T-cell (primary cell): ENCODE data around the gene ACOT11. TPM values are rescaled to one million over a fixed set of nuclear protein-coding genes. Genes with fewer than 3 reads are reported as not detected.

Source experiments
- ATAC-seq, 4 experiments: fragments of 200-7000 bp in 3 of 4; fragments of 150-1000 bp in 1 of 4; cut with Tn5 transposase; replicated peaks in 1 of 4; 1 replicate in 3 of 4; 2 replicates in 1 of 4; pipeline ENCODE4 v1.10.0; 2021; ENCODE audit warnings: moderate library complexity in 3 of 4, mild to moderate bottlenecking in 2 of 4, moderate number of reproducible peaks in 1 of 4
- CTCF ChIA-PET, 2 donors: fragments of 300-600 bp; sonication (Branson Sonifier 250); formaldehyde crosslinking; loops; one replicate each; lab custom pipeline; 2022; ENCODE audit warnings: antibody characterized with exemption in 2 of 2; lab: Charles Lee
- POLR2A ChIA-PET, 2 donors: fragments of 300-600 bp; sonication (Branson Sonifier 250); formaldehyde crosslinking; loops; one replicate each; lab custom pipeline; 2022; ENCODE audit warnings: antibody characterized with exemption in 2 of 2; lab: Charles Lee
- DNase-seq, 35 experiments: peaks; one replicate each; pipeline versions ENCODE4 v3.0.0 to v3.0.0-alpha.2; 2013 to 2023
- H3K27ac ChIP-seq: one replicate; pipeline ENCODE4 v1.5.1; 2013; ENCODE audit warnings: low read length
- H3K27me3 ChIP-seq, 2 experiments: replicated peaks in 1 of 2; 1 replicate in 1 of 2; 2 replicates in 1 of 2; pipeline versions ENCODE4 v1.6.1 to v1.7.0; 2013; ENCODE audit warnings: low read length in 1 of 2, mixed read lengths in 1 of 2; ENCODE audit not compliant: control insufficient read depth in 2 of 2, insufficient read depth in 2 of 2; ENCODE audit errors: extremely low read depth in 1 of 2
- H3K36me3 ChIP-seq, 2 donors: 1 replicate in 1 of 2; 2 replicates in 1 of 2; pipeline versions ENCODE4 v1.6.1 to v1.7.0; 2013; ENCODE audit warnings: low read length in 1 of 2; ENCODE audit not compliant: control insufficient read depth in 2 of 2, insufficient read depth in 1 of 2; ENCODE audit errors: extremely low read depth in 1 of 2
- H3K4me1 ChIP-seq, 2 experiments: 1 replicate in 1 of 2; 2 replicates in 1 of 2; pipeline versions ENCODE4 v1.6.1 to v1.7.0; 2013; ENCODE audit warnings: low read length in 2 of 2, mixed read lengths in 1 of 2; ENCODE audit not compliant: insufficient read depth in 2 of 2, control insufficient read depth in 1 of 2; ENCODE audit errors: extremely low read depth in 1 of 2
- H3K4me3 ChIP-seq, 2 donors: 1 replicate in 1 of 2; 2 replicates in 1 of 2; pipeline versions ENCODE4 v1.5.1 to v1.7.0; 2013; ENCODE audit warnings: mild to moderate bottlenecking in 2 of 2, low read length in 1 of 2, moderate library complexity in 1 of 2; ENCODE audit not compliant: control insufficient read depth in 1 of 2; ENCODE audit errors: extremely low read depth in 1 of 2
- H3K9me3 ChIP-seq: 2 replicates; pipeline ENCODE4 v1.7.0; 2013
- H3K27ac Mint-ChIP-seq, 2 donors: one replicate each; pipeline ENCODE4 v1.8.0; 2020 to 2021; ENCODE audit warnings: mild to moderate bottlenecking in 2 of 2, mixed read lengths in 2 of 2
- H3K27me3 Mint-ChIP-seq, 2 donors: one replicate each; pipeline ENCODE4 v1.8.0; 2021 to 2022; ENCODE audit warnings: mixed read lengths in 2 of 2
- H3K36me3 Mint-ChIP-seq: one replicate; pipeline ENCODE4 v1.8.0; 2021; ENCODE audit warnings: mixed read lengths
- H3K4me1 Mint-ChIP-seq, 3 donors: one replicate each; pipeline ENCODE4 v1.8.0; 2020 to 2022; ENCODE audit warnings: mixed read lengths in 3 of 3, mild to moderate bottlenecking in 1 of 3
- H3K4me3 Mint-ChIP-seq, 3 donors: one replicate each; pipeline ENCODE4 v1.8.0; 2020 to 2022; ENCODE audit warnings: mild to moderate bottlenecking in 3 of 3, mixed read lengths in 3 of 3, moderate library complexity in 3 of 3
- H3K9me3 Mint-ChIP-seq, 3 donors: one replicate each; pipeline ENCODE4 v1.8.0; 2020 to 2022; ENCODE audit warnings: mixed read lengths in 3 of 3
- WGBS: methylation state at CpG from one replicate; pipeline ENCODE4 v1.1.5; 2013; ENCODE audit warnings: missing lambda C conversion rate; ENCODE audit not compliant: insufficient coverage; 5-methylcytosine and 5-hydroxymethylcytosine counted together
- total RNA-seq, 35 experiments: library from RNA in 6 of 35; stranded (reverse) in 6 of 35; fragments of 120-200 nt in 1 of 35; gene quantifications; one replicate each; pipeline versions ENCODE4 v1.2.1 to v1.2.4 and lab custom pipeline; 2013 to 2026

The ACOT11 gene
- total RNA-seq, 5 donors from 2014 or later (not counting 1 experiment from before 2014, with no cell fraction given): 0.60 to 1.4 (median 0.93) TPM

DNA sequence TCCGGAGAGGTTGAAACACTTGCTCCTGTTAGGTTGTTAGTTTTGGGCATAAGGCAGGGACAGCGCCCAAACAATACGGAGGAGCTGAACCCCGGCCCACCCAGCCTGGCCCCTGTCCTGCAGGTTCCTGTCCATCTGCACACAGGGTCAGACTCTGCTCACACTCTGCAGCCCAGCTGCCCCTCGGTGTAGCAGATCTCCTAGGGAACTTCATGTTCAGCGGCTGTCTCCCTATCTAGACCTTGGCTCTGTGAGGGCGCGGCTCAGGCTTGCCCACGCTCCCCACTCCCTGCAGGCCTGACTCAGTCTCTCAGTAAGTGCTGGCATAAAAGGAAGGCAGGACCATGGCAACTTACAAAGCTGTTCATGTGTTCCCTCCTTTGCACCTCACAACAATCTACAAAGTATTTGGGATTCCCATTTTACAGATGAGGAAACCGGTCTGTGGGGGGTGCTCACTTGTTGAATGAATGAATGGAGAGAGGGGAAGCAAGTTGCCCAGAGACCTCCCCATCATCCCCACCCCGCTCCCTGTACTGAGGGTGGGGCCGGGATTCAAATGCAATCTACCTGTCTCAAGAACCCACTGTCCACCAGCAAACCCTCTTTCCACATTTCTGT is 26.2 kb downstream of the ACOT11 start:
- ChIA-PET POLR2A (no interaction called here), CTCF (no interaction called here)
- Mint-ChIP-seq H3K4me3 (no peak overlapping the region), H3K27me3 (no peaks in the 10 kb centered on the region), H3K4me1 (peaks cover 0 to 1% (median 0%) of the 10 kb centered on the region in 3 donors), H3K9me3 (no peaks in the 10 kb centered on the region), H3K36me3 (no peaks in the 10 kb centered on the region), H3K27ac (no peak overlapping the region)
- no peak overlapping the region for H3K4me3 ChIP-seq
- ATAC-seq (no peak), DNase-seq (no peak)
- no peaks in the 10 kb centered on the region for H3K36me3 ChIP-seq
- 87% methylated on average over 5 of the region's 12 CpGs for WGBS
- H3K27me3 ChIP-seq: peaks cover 0 to 8% of the 10 kb centered on the region in 2 experiments
- H3K27ac ChIP-seq: no peak overlapping the region
- H3K9me3 ChIP-seq: no peaks in the 10 kb centered on the region
- H3K4me1 ChIP-seq: no peaks in the 10 kb centered on the region

DNA sequence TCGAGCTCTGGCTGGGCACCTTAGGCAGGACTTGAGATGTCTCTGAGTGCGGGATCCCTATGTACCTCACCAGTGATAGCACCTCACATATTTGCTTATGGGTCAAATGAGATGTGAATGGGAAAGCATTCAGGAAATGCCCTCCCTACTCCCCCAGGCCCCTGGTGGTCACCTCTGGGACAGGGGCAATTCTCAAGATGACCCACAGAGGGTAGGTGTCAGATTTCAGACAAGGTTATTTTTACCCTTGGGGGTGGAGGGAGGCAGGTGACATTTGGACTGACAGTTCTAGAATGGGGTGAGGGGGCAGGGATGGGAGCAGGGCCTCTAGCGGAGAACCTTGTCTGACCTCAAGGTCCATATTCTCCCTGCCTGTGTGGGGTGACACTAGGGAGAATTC is 27.1 kb downstream of the ACOT11 start:
- ChIA-PET POLR2A (no interaction called here), CTCF (no interaction called here)
- Histone ChIP-seq H3K9me3 (no peaks in the 10 kb centered on the region), H3K36me3 (no peaks in the 10 kb centered on the region), H3K4me1 (no peaks in the 10 kb centered on the region), H3K4me3 (no peak overlapping the region), H3K27me3 (peaks cover 0 to 8% of the 10 kb centered on the region in 2 experiments), H3K27ac (no peak overlapping the region)
- Mint-ChIP-seq H3K9me3 (no peaks in the 10 kb centered on the region), H3K36me3 (no peaks in the 10 kb centered on the region), H3K4me3 (no peak overlapping the region), H3K27ac (no peak overlapping the region), H3K27me3 (no peaks in the 10 kb centered on the region), H3K4me1 (peaks cover 0 to 1% (median 0%) of the 10 kb centered on the region in 3 donors)
- DNase-seq: no peak
- WGBS: 91% methylated on average over 1 of the region's 3 CpGs
- no peak for ATAC-seq

DNA sequence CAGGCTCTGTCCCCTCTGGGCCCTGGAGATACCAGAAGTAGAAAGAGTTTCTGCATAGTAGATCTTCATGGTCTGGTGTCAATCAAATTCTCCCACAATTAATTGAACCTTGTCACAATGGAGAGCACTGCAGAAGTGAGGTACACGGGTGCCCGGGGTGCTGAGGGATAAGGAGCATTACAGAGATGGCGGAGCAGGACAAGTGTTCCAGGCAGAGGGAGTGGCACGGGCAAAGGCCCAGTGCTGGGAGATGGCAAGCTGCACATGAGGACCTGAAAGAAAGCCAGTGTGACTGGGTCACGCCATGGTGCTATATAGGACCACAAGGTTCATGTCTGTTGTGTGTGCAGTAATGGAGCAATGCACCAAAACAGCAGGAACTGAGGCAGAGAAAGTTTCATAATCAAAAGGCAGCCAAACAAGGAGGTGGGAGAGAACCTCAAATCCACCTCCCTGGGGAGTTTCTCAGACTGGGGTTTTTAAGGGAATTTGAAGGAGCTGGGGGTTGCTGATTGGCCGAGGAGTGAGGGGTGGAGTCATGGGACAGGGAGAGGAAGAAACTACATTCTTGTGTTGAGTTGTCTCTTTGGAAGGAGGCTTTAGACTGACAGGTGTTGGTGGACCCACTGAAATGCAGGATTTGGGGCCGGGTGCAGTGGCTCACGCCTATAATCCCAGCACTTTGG is 27.7 kb downstream of the ACOT11 start:
- 92% methylated on average over 7 of the region's 8 CpGs for WGBS
- H3K27ac Mint-ChIP-seq: no peak overlapping the region
- ATAC-seq: no peak

DNA sequence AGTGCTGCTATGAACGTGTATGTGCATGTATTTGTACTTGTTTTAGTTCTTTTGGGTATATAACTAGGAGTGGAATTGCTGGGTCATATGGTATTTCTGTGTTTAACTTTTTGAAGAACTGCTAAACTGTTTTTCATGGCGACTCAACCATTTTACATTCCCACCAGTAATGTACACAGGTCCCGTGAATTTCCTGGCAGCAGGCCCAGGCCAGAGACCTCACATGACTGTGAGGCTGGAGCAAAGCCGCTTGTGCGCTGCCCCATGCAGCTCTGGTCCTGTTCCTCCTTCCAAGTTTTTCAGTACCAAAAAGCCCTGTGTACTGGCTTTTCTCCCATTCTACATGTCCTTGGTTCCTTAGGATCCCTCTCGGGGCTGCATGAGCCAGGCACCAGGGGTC is 29.6 kb downstream of the ACOT11 start:
- H3K9me3 Mint-ChIP-seq: no peaks in the 10 kb centered on the region
- H3K4me1 ChIP-seq: no peaks in the 10 kb centered on the region
- H3K4me1 Mint-ChIP-seq: no peaks in the 10 kb centered on the region
- no peaks in the 10 kb centered on the region for H3K27me3 Mint-ChIP-seq
- no peaks in the 10 kb centered on the region for H3K36me3 Mint-ChIP-seq
- no peak overlapping the region for H3K4me3 ChIP-seq
- H3K36me3 ChIP-seq: no peaks in the 10 kb centered on the region
- no peak overlapping the region for H3K27ac ChIP-seq
- ATAC-seq: no peak
- no peak overlapping the region for H3K4me3 Mint-ChIP-seq
- POLR2A ChIA-PET: no interaction called here
- DNase-seq: no peak
- CTCF ChIA-PET: no interaction called here
- H3K27me3 ChIP-seq: peaks cover 0 to 6% of the 10 kb centered on the region in 2 experiments
- H3K9me3 ChIP-seq: no peaks in the 10 kb centered on the region
- H3K27ac Mint-ChIP-seq: no peak overlapping the region
- 84% methylated on average over 5 of the region's 6 CpGs for WGBS

More for the DNA sequence above, 27.7 kb downstream of the ACOT11 start:
- DNase-seq: no peak
- Mint-ChIP-seq H3K36me3 (no peaks in the 10 kb centered on the region), H3K4me3 (no peak overlapping the region), H3K27me3 (no peaks in the 10 kb centered on the region), H3K9me3 (no peaks in the 10 kb centered on the region), H3K4me1 (peaks cover 0 to 1% (median 0%) of the 10 kb centered on the region in 3 donors)
- no peaks in the 10 kb centered on the region for H3K36me3 ChIP-seq
- H3K27ac ChIP-seq: no peak overlapping the region
- POLR2A ChIA-PET: no interaction called here
- CTCF ChIA-PET: interaction anchor here in 1 of 2 donors (0.6 kb wide), 1 partner anchor 98 kb away, joined by 5 read pairs; no protein-coding TSS in a partner anchor
- H3K27me3 ChIP-seq: peaks cover 0 to 8% of the 10 kb centered on the region in 2 experiments
- no peaks in the 10 kb centered on the region for H3K4me1 ChIP-seq
- no peaks in the 10 kb centered on the region for H3K9me3 ChIP-seq
- H3K4me3 ChIP-seq: no peak overlapping the region

DNA sequence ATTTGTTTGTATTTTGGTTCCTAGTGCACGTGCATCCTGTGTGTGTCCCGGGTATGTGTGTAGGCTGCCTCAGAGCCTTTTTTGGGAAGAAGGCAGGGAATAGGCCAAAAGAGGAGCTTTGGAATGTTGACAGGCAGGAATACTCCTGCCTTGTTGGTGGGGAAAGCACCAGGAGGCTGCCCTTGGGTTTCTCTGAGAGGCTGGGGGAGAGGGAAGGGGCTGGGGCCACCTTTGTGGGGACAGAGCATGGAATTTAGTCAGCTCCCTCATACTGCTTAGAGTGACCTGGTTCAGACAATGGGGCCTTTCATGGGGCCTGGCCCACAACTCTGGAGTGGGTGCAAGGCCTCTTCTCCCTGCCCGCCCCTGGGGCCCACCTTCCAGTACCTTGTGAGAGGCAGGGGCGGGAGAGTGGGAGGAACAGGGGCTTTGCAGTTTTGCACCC is 31.3 kb downstream of the ACOT11 start:
- no peaks in the 10 kb centered on the region for H3K4me1 Mint-ChIP-seq
- no peaks in the 10 kb centered on the region for H3K4me1 ChIP-seq
- no peak overlapping the region for H3K27ac ChIP-seq
- H3K36me3 Mint-ChIP-seq: no peaks in the 10 kb centered on the region
- ChIA-PET CTCF (no interaction called here), POLR2A (no interaction called here)
- DNase-seq (no peak), ATAC-seq (no peak)
- peaks cover 0 to 3% of the 10 kb centered on the region in 2 experiments for H3K27me3 ChIP-seq
- H3K36me3 ChIP-seq: no peaks in the 10 kb centered on the region
- 83% methylated on average over 2 of the region's 4 CpGs for WGBS
- H3K27me3 Mint-ChIP-seq: no peaks in the 10 kb centered on the region
- H3K9me3 Mint-ChIP-seq: no peaks in the 10 kb centered on the region
- H3K27ac Mint-ChIP-seq: no peak overlapping the region
- no peak overlapping the region for H3K4me3 ChIP-seq
- H3K4me3 Mint-ChIP-seq: no peak overlapping the region
- no peaks in the 10 kb centered on the region for H3K9me3 ChIP-seq

DNA sequence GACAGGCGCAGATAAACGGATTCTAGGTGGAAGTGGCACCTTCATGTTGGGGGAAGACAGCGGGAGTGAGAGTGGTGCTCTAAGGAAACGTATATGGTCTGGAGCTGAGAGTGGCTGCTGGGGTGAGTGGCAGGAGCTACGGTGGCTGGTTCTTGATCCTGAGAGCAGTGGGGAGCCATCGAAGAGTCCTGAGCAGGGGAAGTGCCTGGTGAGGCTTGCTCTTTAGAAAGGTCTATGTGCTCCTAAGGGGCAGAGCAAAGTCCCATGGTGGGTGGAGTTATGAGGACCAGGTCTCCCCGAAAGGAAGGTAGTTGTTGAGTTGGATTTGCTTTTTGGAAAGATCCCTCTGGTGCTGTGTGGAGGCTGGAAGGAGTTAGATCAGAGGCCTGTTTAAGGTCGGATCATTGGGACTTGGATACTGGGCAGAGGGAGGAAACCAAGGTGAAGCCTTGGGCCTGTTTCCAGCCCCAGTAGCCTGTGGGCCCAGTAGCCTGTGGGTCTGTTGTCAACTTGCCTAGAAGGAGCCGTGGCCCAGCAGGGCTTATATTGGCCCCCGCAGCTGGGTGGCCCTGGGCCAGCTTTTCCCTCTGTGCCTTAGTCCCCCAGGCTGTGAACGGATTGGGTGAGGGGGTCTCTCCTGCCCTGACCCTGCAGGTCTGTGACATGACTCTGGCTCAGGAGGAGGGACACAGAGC is 33.0 kb downstream of the ACOT11 start:
- no peak for ATAC-seq
- Mint-ChIP-seq H3K4me3 (no peak overlapping the region), H3K36me3 (no peaks in the 10 kb centered on the region), H3K9me3 (no peaks in the 10 kb centered on the region), H3K27ac (no peak overlapping the region), H3K4me1 (no peaks in the 10 kb centered on the region), H3K27me3 (no peaks in the 10 kb centered on the region)
- no peak for DNase-seq
- no peak overlapping the region for H3K27ac ChIP-seq
- H3K4me1 ChIP-seq: no peaks in the 10 kb centered on the region
- whole genome bisulfite sequencing: 75% methylated on average over 10 of the region's 11 CpGs
- H3K27me3 ChIP-seq: peaks cover 0 to 3% of the 10 kb centered on the region in 2 experiments
- H3K9me3 ChIP-seq: no peaks in the 10 kb centered on the region
- CTCF ChIA-PET: no interaction called here
- no peak overlapping the region for H3K4me3 ChIP-seq
- POLR2A ChIA-PET: no interaction called here
- peaks cover 0 to 5% of the 10 kb centered on the region in 2 donors for H3K36me3 ChIP-seq
